ENCODE measurements around the gene RECQL5. TPM values are rescaled to one million over a fixed set of nuclear protein-coding genes. Genes with fewer than 3 reads are reported as not detected.

The RECQL5 gene
- polyA plus RNA-seq, 2 of the 4 experiments (the other 2 are of a cell fraction), result 22.7 to 39.9 TPM

DNA sequence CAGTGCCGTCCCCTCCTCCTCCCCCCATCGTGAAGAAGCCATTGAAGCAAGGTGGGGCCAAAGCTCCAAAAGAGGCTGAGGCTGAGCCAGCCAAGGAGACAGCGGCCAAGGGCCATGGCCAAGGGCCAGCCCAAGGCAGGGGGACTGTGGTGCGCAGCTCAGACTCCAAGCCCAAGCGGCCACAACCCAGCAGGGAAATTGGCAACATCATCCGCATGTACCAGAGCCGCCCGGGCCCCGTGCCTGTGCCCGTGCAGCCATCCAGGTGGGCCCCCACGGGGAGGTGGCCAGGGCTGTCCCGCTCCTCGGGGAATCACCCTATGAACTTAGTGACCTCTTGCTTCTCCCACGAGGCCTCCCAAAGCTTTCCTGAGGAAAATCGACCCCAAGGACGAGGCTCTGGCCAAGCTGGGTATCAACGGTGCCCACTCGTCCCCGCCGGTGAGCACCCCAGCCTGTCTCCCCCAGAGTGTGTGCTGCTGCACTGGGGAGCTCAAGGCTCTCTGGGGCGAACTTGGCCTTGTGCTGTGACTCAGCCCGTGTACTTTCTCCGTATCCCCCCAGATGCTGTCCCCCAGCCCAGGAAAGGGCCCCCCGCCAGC is 50.3 kb downstream of the RECQL5 start:
- ChIA-PET POLR2A (no interaction called here), CTCF (interaction anchor here (0.7 to 51.3 kb wide), 10 partner anchors 24 to 376 kb away, joined by 3 to 2254 read pairs (median 8); partner anchors contain the start of genes MIF4GD, MYO15B, RECQL5 and SAP30BP)
- FAIRE-seq (no peak), DNase-seq (ENCODE audit: low read depth in 1 of 2, low spot score in 1 of 2) (no peak), ATAC-seq (no peak)
- TF ChIP-seq HMGXB4 (CRISPR knock-in tag; IDR thresholded peaks at IDR 0.05; ENCODE audit: borderline replicate concordance) (no peak), NPAS2 (CRISPR knock-in tag; IDR thresholded peaks at IDR 0.05; ENCODE audit: borderline replicate concordance) (no peak), KDM1A (IDR thresholded peaks at IDR 0.05; ENCODE audit: low read depth) (no peak)
- H3K27ac ChIP-seq, result no peak overlapping the region
- WGBS (ENCODE audit: missing lambda C conversion rate), result 77% methylated on average over 15 of the region's 24 CpGs
- H3K4me2 ChIP-seq, result no peak overlapping the region
- peaks cover 27% of the 10 kb centered on the region for H3K4me1 ChIP-seq
- H3K4me3 ChIP-seq, result no peak overlapping the region
- H3K9me3 ChIP-seq, result no peaks in the 10 kb centered on the region

- DNase-seq (ENCODE audit: low read depth in 1 of 2, low spot score in 1 of 2), result no peak
- Histone ChIP-seq H3K27ac (peak overlapping the region in 1 of 2 experiments; percentile 92; a peak in 2 of 6 replicates), H3K4me3 (no peak overlapping the region), H3K4me2 (no peak overlapping the region), H3K4me1 (peaks cover 40% of the 10 kb centered on the region), H3K9me3 (no peaks in the 10 kb centered on the region)
- TF ChIP-seq MAZ (IDR thresholded peaks at IDR 0.05; ENCODE audit: borderline replicate concordance, low read depth, low read length), result no peak
- TF ChIP-seq EHMT2 (IDR thresholded peaks at IDR 0.05; ENCODE audit: low read depth), result no peak
- TF ChIP-seq RAD21 (conservative IDR thresholded peaks at IDR 0.05 in 1 of 2, IDR thresholded peaks at IDR 0.05 in 1 of 2), result peak in 1 of 2 experiments; percentile 49; a peak in 3 of 5 replicates
- TF ChIP-seq CHD2 (IDR thresholded peaks at IDR 0.05; ENCODE audit: low read length, partially characterized antibody), result no peak
- TF ChIP-seq SMC3 (IDR thresholded peaks at IDR 0.05), result 0 out of 3 replicates have a peak, but pooled peaks have one; percentile 17
- TF ChIP-seq, protein P1, sequence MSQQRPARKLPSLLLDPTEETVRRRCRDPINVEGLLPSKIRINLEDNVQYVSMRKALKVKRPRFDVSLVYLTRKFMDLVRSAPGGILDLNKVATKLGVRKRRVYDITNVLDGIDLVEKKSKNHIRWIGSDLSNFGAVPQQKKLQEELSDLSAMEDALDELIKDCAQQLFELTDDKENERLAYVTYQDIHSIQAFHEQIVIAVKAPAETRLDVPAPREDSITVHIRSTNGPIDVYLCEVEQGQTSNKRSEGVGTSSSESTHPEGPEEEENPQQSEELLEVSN (IDR thresholded peaks at IDR 0.05; ENCODE audit: borderline replicate concordance, low read depth), result no peak
- TF ChIP-seq NR3C1 (IDR thresholded peaks at IDR 0.05), result no peak
- no peak for TF ChIP-seq JUNB (IDR thresholded peaks at IDR 0.05)
- TF ChIP-seq RCOR1 (IDR thresholded peaks at IDR 0.05; ENCODE audit: low read depth, low read length), result no peak
- TF ChIP-seq ELK1 (IDR thresholded peaks at IDR 0.05; ENCODE audit: low read depth, low read length), result no peak
- TF ChIP-seq, protein P2, sequence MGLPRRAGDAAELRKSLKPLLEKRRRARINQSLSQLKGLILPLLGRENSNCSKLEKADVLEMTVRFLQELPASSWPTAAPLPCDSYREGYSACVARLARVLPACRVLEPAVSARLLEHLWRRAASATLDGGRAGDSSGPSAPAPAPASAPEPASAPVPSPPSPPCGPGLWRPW (IDR thresholded peaks at IDR 0.05), result no peak
- TF ChIP-seq ZNF302 (CRISPR knock-in tag; IDR thresholded peaks at IDR 0.05), result no peak
- TF ChIP-seq, protein P3, sequence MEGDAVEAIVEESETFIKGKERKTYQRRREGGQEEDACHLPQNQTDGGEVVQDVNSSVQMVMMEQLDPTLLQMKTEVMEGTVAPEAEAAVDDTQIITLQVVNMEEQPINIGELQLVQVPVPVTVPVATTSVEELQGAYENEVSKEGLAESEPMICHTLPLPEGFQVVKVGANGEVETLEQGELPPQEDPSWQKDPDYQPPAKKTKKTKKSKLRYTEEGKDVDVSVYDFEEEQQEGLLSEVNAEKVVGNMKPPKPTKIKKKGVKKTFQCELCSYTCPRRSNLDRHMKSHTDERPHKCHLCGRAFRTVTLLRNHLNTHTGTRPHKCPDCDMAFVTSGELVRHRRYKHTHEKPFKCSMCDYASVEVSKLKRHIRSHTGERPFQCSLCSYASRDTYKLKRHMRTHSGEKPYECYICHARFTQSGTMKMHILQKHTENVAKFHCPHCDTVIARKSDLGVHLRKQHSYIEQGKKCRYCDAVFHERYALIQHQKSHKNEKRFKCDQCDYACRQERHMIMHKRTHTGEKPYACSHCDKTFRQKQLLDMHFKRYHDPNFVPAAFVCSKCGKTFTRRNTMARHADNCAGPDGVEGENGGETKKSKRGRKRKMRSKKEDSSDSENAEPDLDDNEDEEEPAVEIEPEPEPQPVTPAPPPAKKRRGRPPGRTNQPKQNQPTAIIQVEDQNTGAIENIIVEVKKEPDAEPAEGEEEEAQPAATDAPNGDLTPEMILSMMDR (IDR thresholded peaks at IDR 0.05), result peak; percentile 12; the same call in 1 of the 3 replicates
- TF ChIP-seq TP53 (CRISPR knock-in tag; IDR thresholded peaks at IDR 0.05), result no peak
- TF ChIP-seq BHLHE40 (IDR thresholded peaks at IDR 0.05; ENCODE audit: low read depth, low read length), result no peak
- TF ChIP-seq FOSB (CRISPR knock-in tag; IDR thresholded peaks at IDR 0.05), result no peak
- TF ChIP-seq, protein P4, sequence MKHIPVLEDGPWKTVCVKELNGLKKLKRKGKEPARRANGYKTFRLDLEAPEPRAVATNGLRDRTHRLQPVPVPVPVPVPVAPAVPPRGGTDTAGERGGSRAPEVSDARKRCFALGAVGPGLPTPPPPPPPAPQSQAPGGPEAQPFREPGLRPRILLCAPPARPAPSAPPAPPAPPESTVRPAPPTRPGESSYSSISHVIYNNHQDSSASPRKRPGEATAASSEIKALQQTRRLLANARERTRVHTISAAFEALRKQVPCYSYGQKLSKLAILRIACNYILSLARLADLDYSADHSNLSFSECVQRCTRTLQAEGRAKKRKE (CRISPR knock-in tag; IDR thresholded peaks at IDR 0.05; ENCODE audit: low read depth), result no peak
- POLR2A ChIA-PET, result no interaction called here
- FAIRE-seq, result no peak
- 76% methylated on average over 10 of the region's 11 CpGs for WGBS (ENCODE audit: missing lambda C conversion rate)
- peak in 1 of 2 experiments; percentile 6; a peak in 1 of 6 replicates for ATAC-seq
- CTCF ChIA-PET, result interaction anchor here (3.2 to 51.3 kb wide), 4 partner anchors 23 to 134 kb away, joined by 10 to 2254 read pairs (median 472); partner anchors contain the start of genes MYO15B, RECQL5, SAP30BP and SMIM5
Measured at GRCh38 chr17:75615301-75615700, 51.7 kb downstream of the RECQL5 start.

All from A549 (cell line).